HG02623 (cell line): ENCODE data around the gene LENEP.
"Not testable (repeated sequence)": the region's sequence is repeated elsewhere in the genome, so short reads cannot be mapped to it uniquely, and the experiment has no call there.

Experiments
- ATAC-seq: cut with Tn5 transposase; IDR thresholded peaks from one replicate; pipeline ENCODE4 v1.9.1; 2021; ENCODE audit warnings: moderate library complexity; ENCODE audit not compliant: unreplicated experiment

The LENEP gene

DNA sequence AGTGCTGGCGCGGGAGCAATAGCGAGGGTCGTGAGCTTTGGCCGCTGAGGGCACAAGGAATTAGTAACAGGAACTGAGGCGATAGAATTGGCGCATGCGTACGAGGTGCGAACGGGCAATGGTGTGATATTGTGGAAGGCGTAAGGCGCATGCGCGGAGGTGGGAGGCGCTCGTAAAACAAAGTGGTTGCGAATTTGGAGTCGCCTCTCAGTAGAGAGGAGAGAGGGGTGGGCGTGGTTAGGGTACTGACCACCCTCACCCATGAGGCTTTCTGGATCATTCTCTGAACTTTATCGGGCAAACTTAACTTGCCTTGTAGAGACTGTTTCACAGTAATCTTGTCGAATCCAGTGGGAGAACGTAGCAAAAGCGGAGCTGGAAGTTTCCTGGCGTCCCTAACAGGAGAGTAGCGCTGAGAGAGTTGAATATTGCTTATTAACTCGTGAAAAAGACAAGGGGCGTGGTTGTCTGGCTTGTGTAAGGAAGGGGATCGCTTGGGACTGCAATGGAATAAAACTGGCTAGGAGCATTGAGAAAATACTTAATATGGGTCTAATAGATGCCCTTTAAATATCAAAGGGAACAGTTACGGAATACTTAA, 18.5 kb upstream of the LENEP start:
- peak; percentile 34 for ATAC-seq

GRCh38 chr1:154975409-154976059, 17.9 kb upstream of the LENEP start:
- no peak for ATAC-seq

DNA sequence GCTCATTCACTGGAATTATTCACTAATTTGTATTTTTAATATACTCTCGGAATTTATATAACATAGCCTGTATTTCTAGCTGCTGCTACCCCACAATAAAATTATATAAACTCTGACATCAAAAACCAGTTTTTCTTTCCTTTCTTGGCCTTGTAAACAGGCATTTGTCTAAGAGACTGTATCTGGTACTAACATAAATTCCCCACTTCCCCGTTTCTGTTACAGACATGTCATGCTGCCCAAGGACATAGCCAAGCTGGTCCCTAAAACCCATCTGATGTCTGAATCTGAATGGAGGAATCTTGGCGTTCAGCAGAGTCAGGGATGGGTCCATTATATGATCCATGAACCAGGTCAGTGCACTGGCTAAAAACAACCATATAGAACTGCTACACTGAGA, 15.6 kb upstream of the LENEP start:
- ATAC-seq: not testable (repeated sequence)

DNA sequence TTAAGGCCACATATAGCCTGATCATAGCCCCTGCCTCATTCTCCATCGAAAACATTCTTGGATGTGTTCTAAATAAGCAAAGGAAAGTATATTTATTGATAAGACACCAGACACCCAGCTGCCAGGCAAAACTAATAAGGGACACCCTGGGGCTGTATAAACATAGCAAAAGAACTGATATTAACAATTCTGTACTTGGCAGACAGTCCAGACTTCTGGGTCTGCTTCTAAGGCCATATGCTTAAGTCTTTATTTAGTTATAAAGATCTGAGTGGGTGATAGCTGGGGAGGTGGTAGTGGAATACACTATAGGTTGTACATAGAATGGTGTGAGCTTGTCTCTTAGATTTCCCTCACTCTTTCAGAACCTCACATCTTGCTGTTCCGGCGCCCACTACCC, 15.0 kb upstream of the LENEP start:
- ATAC-seq: no peak

DNA sequence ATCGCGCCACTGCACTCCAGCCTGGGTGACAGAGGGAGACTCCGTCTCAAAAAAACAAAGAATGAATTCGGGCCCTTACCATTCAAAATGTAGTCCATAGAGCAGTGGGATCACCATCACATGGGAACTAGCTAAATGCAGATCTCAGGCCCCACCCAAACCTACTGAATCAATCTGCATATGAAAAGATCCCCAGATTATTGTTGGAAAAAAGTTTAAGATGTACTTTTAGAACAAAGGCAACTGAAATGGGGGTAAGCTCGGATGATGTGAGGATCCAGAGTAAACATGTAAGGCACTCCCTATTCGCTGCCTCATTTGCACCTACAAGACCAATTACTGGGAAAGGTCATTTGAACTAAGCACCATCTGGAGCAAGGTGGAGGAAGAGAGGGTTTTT, 11.0 kb upstream of the LENEP start:
- ATAC-seq: no peak

DNA sequence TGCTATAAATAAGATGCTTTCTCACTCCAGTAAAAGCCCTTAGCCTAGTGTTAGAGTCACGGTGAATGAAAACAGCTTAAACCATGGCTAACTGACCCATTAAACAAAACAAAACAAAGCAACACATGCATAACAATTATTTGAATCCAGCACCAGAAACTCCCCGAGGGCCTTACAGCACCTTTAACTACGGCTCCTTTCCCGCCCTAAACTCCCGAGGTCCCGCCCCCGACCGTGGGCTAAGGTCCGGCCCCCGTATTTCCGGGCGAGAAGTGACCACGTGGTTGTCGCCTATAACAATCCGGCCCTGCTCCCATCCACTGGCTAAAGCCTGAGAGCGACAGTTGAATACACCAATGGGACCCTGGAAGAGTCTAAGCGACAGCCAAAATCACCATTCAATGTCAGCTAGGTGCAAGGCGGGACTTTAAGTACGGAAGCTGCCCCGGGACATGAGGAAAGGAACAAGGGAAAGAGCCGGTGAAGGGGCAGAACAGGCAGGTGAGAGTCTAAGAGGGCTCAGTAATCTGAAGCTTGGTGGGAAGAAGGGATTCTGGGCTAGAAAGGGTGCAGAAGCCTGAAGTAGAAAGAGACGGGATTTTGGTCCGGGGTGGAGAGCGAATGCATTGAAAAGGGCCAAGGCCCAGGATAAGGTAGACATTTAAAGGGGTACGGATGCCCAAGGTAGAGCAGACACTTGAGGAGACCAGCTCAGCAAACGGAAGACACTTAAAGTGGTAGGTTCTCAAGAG, 10.3 kb upstream of the LENEP start, which contains the start of gene FLAD1:
FLAD1 (plus strand) TSS at position 448 of the 752 bp plus-strand sequence. CDS start 351 bp downstream, outside the sequence.
- peak; percentile 98 for ATAC-seq

DNA sequence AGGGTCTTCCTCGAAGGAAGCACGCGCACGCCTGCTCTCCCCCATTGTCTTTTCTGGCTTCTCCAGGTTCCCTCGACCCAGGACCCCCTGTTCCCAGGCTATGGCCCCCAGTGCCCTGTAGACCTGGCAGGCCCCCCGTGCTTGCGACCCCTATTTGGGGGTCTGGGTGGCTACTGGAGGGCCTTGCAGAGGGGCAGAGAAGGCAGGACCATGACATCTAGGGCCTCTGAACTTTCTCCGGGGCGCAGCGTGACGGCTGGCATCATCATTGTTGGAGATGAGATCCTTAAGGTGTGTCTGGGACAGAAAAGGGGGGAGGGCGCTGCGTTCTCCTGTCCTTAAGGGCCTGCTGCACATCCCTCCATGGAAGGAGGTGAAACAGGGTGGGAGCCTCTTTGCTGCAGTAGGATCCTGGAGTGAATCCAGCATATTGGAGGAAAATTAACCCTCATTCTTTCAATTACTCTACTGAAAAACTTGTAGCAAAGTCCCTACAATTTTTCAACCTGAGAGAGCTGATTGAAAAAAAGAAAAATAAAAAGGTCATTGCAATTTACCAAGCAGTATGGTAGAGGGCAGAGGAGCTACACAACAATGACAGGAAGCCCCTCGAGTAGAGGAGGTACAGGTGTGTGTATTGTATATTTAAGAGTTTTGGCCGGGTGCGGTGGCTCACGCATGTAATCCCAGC, 9.5 kb upstream of the LENEP start:
- no peak for ATAC-seq

GRCh38 chr1:154986736-154987135, 6.7 kb upstream of the LENEP start:
- not testable (repeated sequence) for ATAC-seq

DNA sequence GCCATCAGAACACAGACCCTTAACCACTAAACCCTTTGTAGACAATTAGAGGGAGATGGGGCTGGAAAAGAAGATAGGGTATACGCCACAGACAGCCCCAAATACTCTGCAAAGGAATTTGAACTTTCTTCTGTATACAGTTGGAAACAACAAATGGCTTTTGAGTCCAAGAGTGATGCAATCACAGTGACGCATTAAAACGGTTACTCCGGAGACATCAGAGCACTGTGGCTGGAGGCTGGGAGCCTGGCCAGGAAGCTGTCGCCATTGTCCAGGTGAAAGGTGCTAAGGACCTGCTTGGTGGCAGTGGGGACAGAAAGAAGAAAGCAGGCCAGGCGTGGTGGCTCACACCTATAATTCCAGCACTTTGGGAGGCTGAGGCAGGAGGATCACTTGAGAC, 6.1 kb upstream of the LENEP start:
- no peak for ATAC-seq

DNA sequence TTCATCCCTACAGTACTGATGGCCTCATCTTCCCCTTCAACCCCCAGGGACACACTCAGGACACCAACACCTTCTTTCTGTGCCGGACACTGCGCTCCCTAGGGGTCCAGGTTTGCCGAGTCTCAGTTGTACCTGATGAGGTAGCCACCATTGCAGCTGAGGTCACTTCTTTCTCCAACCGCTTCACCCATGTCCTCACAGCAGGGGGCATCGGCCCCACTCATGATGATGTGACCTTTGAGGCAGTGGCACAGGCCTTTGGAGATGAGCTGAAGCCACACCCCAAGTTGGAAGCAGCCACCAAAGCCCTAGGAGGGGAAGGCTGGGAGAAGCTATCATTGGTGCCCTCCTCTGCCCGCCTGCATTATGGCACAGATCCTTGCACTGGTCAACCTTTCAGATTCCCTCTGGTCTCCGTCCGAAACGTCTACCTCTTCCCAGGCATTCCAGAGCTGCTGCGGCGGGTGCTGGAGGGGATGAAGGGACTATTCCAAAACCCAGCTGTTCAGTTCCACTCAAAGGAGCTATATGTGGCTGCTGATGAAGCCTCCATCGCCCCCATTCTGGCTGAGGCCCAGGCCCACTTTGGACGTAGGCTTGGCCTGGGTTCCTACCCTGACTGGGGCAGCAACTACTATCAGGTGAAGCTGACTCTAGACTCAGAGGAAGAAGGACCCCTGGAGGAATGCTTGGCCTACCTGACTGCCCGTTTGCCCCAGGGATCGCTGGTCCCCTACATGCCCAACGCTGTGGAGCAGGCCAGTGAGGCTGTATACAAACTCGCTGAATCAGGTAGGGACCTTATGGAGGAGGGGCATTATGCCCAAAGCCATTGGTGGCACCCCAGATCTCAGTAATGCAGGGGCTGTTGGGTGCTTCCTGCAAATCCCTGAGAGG, 5.1 kb upstream of the LENEP start:
- no peak for ATAC-seq

DNA sequence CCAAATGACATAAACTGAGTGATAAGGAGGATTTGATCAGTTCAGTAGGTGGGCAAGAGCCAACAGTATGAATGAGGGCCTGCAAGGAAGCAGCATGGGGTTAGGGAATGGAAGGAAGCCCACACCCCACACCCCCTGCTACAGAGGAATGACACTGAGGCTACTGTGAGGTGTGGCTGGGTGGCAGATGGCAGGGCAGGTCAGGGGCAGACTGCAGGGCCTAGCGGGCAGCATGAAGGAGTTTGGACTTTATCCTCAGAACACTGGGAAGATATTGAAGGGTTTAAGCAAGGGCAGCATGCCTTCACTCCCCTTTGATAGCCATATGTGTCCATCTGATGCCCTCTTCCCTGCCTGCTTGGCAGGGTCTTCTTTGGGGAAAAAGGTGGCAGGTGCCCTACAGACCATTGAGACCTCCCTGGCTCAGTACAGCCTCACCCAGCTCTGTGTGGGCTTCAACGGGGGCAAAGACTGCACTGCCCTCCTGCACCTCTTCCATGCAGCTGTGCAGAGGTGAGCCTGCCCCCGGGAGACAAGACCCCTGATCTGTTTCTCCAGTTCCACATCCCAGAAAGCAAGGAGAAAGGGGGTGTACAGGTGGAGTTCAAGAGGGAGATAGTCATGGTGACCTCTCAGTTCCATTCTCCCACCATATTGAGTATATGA, 4.1 kb upstream of the LENEP start:
- no peak for ATAC-seq

- no peak for ATAC-seq
These were observed 3.1 kb upstream of the LENEP start for GRCh38 chr1:154990276-154990675.

DNA sequence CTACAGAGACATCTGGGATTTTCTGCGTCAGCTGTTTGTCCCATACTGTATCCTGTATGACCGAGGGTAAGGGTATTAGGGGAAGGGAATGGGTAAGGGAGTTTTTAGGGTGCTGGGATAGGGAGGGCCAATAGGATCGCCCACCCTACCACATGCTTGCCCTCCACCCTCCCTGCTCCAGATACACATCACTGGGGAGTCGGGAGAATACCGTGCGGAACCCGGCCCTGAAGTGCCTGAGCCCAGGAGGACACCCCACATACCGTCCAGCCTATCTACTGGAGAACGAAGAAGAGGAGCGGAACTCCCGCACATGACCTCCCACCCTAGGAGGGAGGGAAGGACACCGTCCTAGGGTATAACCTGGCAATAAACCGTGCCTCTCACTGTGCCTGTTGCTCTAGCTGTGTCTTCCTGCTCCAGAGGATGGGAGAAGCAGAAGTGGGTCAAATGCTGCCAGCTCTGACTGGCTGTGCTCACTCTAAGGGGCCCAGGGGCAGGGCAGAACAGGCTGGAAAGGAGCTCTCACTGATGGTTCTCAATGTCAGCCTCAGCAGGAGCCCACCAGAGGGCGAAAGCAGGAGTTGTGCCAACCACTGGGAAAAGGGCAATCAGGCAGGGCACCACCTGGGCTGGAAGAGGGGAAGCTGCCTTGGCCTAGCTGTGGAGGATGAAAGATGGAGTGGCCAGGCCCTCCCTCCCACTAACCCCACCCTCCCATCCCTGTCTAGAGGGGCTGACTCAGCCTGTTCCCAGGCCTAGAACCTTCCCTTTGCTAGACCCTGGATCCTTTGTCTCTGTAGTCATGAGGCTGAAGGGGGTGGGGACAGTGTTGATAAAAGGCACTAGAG, 440 bp upstream of the LENEP start:
- no peak for ATAC-seq

DNA sequence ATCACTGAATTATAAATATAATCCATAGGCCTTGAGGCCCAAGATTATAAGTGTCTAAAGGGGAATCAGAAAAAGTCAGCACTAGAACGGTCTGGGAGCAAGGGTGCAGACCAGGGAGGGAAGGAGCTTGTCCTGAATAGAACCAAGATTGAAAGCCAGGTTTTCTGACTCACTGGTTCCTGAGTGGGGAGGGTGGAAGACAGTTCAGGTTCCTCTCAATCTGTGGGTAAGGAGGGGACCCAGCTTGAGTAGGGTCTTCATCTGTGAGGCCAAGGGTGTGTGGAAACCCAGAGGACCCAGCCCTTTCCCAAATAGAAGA, 842 bp downstream of the LENEP start:
- ATAC-seq: no peak

DNA sequence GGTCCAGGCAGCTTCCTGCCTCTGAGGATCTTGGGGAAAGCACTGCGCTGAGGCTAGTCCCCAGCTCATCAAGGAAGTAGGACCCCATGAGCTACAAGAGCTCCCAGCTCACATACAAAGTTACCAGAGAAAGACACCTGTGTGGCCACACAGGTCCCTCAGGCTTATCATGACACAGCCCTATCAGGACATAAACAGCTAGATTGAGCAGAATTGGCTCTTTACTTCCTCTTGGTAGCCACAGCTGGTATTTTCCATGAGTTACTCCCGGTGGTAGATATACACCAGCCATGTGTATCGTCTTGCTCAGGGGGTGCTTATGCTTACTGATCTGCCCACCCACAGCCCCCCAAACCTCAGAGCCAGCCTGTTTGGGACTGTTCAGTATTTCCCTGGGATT, 1.2 kb downstream of the LENEP start:
- ATAC-seq: no peak

DNA sequence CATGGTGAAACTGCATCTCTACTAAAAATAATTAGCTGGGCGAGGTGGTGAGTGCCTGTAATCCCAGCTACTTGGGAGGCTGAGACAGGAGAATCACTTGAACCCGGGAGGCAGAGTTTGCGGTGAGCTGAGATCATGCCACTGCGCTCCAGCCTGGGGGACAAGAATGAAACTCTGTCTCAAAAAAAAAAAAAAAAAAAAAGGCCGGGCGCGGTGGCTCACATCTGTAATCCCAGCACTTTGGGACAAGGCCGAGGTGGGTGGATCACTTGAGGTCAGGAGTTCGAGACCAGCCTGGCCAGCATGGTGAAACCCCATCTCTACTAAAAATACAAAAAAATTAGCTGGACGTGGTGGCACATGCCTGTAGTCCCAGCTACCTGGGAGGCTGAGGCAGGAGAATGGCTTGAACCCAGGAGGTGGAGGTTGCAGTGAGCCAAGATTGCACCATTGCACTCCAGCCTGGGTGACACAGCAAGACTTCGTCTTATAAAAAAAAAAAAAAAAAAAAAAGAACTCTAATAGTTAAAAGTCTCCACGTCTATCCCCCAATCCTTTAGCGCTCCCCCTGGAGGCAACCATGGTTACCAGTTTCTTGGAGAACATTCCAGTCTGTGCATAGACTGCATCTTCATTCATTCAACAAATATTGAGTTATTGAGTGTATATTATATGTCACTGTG, 2.1 kb downstream of the LENEP start:
- not testable (repeated sequence) for ATAC-seq

DNA sequence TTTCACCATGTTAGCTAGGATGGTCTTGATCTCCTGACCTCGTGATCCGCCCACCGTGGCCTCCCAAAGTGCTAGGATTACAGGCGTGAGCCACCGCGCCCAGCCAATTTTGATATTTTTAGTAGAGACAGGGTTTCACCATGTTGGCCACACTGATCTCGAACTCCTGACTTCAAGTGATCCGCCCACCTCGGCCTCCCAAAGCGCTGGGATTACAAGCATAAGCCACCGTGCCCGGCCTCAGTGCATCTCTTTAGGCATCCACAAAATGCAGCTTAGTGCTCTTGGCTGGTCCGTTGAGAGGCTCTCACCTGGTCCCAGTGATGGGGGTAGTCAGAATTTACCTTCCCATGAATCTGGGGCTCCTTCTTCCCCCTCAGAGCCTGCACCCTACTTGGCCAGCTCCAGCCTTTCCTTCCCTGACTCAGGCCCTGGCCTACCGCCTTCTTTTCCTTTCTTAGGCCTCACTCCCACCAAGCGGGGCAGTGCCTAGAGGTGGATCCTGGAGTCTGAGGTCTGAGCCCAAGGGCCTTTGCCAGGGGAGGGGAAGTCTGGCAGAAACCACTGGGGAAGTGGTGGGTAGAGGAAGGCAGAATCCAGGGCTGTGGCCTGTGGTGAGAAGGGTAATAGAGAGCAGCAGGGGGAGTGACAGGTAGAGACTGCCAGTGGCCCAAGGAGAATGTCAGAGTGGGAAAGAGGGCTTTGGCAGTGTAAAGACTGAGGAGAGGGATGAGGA, 3.7 kb downstream of the LENEP start:
- ATAC-seq: no peak

GRCh38 chr1:154998201-154998780, 4.9 kb downstream of the LENEP start:
- no peak for ATAC-seq
